ENCODE results near the gene PLAAT2. TPM values are rescaled to one million over a fixed set of nuclear protein-coding genes. Genes with fewer than 3 reads are reported as not detected.

PLAAT2 gene
- total and polyA plus RNA-seq, 10 of the 15 experiments (the other 5 are each of a cell fraction or from before 2014, with no cell fraction given): 4.6 to 25.9 (median 8.6) TPM

DNA sequence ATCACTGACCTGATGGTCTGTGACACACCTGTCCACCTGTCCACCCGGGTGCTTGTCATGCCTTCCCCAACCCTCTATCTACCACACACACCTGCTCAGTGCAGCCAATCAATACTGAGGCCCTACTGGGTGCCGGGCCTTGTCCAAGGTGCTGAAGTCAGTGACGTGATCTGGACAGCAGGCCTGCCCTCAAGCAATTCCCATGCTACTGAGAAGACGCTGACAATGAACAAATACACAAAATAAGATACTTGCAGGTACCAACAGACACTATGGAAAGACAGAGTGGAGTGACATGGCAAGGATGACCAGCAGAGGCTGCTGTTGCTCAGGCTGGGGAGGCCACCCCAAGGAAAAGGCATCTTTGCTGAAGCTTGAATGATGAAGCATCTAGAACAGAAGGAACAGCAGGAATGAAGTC is 29.8 kb upstream of the PLAAT2 start:
- 28% methylated on average over 4 of the region's 4 CpGs for WGBS (ENCODE audit: insufficient coverage, insufficient replicate concordance, low lambda C conversion rate, missing lambda C conversion rate)
- no peak for FAIRE-seq
- H4K20me1 ChIP-seq (ENCODE audit: control insufficient read depth, insufficient read depth): no peaks in the 10 kb centered on the region
- intact Hi-C loops (cut with micrococcal nuclease; ENCODE audit: unreplicated experiment): loop anchor here (2.0 to 5.0 kb wide), 2 partner anchors 44 to 144 kb away; no protein-coding TSS in a partner anchor
- H3K4me2 ChIP-seq (ENCODE audit: control insufficient read depth, insufficient read depth): no peak overlapping the region
- DNase-seq (ENCODE audit: low read depth, low spot score): no peak
- no peak for TF ChIP-seq NBN (IDR thresholded peaks at IDR 0.05)
- no peak for TF ChIP-seq CEBPB (IDR thresholded peaks at IDR 0.05; ENCODE audit: borderline replicate concordance in 1 of 2, low read depth in 2 of 2, low read length in 2 of 2)
- TF ChIP-seq, protein P1, sequence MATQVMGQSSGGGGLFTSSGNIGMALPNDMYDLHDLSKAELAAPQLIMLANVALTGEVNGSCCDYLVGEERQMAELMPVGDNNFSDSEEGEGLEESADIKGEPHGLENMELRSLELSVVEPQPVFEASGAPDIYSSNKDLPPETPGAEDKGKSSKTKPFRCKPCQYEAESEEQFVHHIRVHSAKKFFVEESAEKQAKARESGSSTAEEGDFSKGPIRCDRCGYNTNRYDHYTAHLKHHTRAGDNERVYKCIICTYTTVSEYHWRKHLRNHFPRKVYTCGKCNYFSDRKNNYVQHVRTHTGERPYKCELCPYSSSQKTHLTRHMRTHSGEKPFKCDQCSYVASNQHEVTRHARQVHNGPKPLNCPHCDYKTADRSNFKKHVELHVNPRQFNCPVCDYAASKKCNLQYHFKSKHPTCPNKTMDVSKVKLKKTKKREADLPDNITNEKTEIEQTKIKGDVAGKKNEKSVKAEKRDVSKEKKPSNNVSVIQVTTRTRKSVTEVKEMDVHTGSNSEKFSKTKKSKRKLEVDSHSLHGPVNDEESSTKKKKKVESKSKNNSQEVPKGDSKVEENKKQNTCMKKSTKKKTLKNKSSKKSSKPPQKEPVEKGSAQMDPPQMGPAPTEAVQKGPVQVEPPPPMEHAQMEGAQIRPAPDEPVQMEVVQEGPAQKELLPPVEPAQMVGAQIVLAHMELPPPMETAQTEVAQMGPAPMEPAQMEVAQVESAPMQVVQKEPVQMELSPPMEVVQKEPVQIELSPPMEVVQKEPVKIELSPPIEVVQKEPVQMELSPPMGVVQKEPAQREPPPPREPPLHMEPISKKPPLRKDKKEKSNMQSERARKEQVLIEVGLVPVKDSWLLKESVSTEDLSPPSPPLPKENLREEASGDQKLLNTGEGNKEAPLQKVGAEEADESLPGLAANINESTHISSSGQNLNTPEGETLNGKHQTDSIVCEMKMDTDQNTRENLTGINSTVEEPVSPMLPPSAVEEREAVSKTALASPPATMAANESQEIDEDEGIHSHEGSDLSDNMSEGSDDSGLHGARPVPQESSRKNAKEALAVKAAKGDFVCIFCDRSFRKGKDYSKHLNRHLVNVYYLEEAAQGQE (IDR thresholded peaks at IDR 0.05; ENCODE audit: low read depth, low read length): peak; percentile 77
- TF ChIP-seq NFIC (IDR thresholded peaks at IDR 0.05; ENCODE audit: low read depth, low read length): no peak
- TF ChIP-seq NR2C1 (IDR thresholded peaks at IDR 0.05): no peak
- no peak for TF ChIP-seq KAT2A (conservative IDR thresholded peaks at IDR 0.05; ENCODE audit: control insufficient read depth, low read depth, low read length)
- TF ChIP-seq PAX5 (IDR thresholded peaks at IDR 0.05; ENCODE audit: borderline replicate concordance, low read depth, low read length): no peak
- no peak for TF ChIP-seq WRNIP1 (IDR thresholded peaks at IDR 0.05; ENCODE audit: borderline replicate concordance, low read depth, low read length)
- peak; percentile 67 for TF ChIP-seq SMC3 (IDR thresholded peaks at IDR 0.05; ENCODE audit: borderline replicate concordance, low read length)
- TF ChIP-seq, protein P2, sequence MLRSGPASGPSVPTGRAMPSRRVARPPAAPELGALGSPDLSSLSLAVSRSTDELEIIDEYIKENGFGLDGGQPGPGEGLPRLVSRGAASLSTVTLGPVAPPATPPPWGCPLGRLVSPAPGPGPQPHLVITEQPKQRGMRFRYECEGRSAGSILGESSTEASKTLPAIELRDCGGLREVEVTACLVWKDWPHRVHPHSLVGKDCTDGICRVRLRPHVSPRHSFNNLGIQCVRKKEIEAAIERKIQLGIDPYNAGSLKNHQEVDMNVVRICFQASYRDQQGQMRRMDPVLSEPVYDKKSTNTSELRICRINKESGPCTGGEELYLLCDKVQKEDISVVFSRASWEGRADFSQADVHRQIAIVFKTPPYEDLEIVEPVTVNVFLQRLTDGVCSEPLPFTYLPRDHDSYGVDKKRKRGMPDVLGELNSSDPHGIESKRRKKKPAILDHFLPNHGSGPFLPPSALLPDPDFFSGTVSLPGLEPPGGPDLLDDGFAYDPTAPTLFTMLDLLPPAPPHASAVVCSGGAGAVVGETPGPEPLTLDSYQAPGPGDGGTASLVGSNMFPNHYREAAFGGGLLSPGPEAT (IDR thresholded peaks at IDR 0.05; ENCODE audit: low read depth): no peak
- TF ChIP-seq FOS (IDR thresholded peaks at IDR 0.05; ENCODE audit: borderline replicate concordance, extremely low read depth, insufficient read length): no peak
- no peak for TF ChIP-seq SUPT20H (IDR thresholded peaks at IDR 0.05; ENCODE audit: borderline replicate concordance, control insufficient read depth, low read depth, low read length)
- peak; percentile 66 to 79 (median 75) for TF ChIP-seq CTCF (IDR thresholded peaks at IDR 0.05 in 2 of 3, conservative IDR thresholded peaks at IDR 0.05 in 1 of 3; ENCODE audit: control insufficient read depth in 2 of 3, extremely low read depth in 1 of 3, insufficient read depth in 1 of 3, low read depth in 3 of 3, low read length in 3 of 3)
- peak; percentile 70 for TF ChIP-seq RAD21 (IDR thresholded peaks at IDR 0.05; ENCODE audit: insufficient read depth, low read depth, low read length)
- no peak for TF ChIP-seq TCF7 (IDR thresholded peaks at IDR 0.05; ENCODE audit: borderline replicate concordance)
- no peak for TF ChIP-seq KDM1A (IDR thresholded peaks at IDR 0.05; ENCODE audit: borderline replicate concordance)
- H3K27ac ChIP-seq (ENCODE audit: control insufficient read depth, insufficient read depth): no peak overlapping the region
- peak; percentile 69 for ATAC-seq
- BruUV-seq (replicated peaks): no TSS peak
- RAD21 ChIA-PET (ENCODE audit: unreplicated experiment): interaction anchor here (1.0 kb wide), 1 partner anchor 43 kb away, joined by 3 read pairs; no protein-coding TSS in a partner anchor
- no peaks in the 10 kb centered on the region for H3K79me2 ChIP-seq (ENCODE audit: control insufficient read depth, insufficient read depth, low read length)
- no peaks in the 10 kb centered on the region for H3K27me3 ChIP-seq (replicated peaks in 1 of 2; ENCODE audit: control insufficient read depth in 2 of 2, insufficient read depth in 2 of 2, low read length in 1 of 2)
- in situ Hi-C loops (cut with MboI): no loop called here
- POLR2A ChIA-PET: interaction anchor here (0.5 kb wide), 1 partner anchor 42 kb away, joined by 3 read pairs; no protein-coding TSS in a partner anchor
- no peak overlapping the region for H3K9ac ChIP-seq (ENCODE audit: control insufficient read depth, insufficient read depth, low read length)
- H3K4me1 ChIP-seq (ENCODE audit: control insufficient read depth, insufficient read depth, low read length): no peaks in the 10 kb centered on the region
- H3K4me3 ChIP-seq: no peak overlapping the region
- no peaks in the 10 kb centered on the region; a peak in 1 of 4 replicates for H3K36me3 ChIP-seq (ENCODE audit: control insufficient read depth in 2 of 2, insufficient read depth in 2 of 2, low read length in 1 of 2)
- no peak overlapping the region for H2AFZ ChIP-seq (ENCODE audit: control insufficient read depth, low read depth, low read length)
- H3K9me3 ChIP-seq (replicated peaks; ENCODE audit: control insufficient read depth, insufficient read depth, low read length): no peaks in the 10 kb centered on the region
- SMC1A ChIA-PET (ENCODE audit: uncharacterized antibody, unreplicated experiment): interaction anchor here (1.1 to 3.3 kb wide), 5 partner anchors 9 to 113 kb away, joined by 3 to 19 read pairs (median 4); no protein-coding TSS in a partner anchor
- CTCF ChIA-PET: interaction anchor here (1.1 to 4.6 kb wide), 6 partner anchors 11 to 145 kb away, joined by 3 to 22 read pairs (median 4); no protein-coding TSS in a partner anchor

Measured in GM12878 (cell line).